Measurements from ENCODE around the gene TCF4.
A peak's percentile ranks its signal among the peaks of the same experiment; 100 is the strongest.

Gene TCF4

GRCh38 chr18:55403421-55403949 is 184.5 kb downstream of the TCF4 start:
- no peak for DNase-seq

GRCh38 chr18:55402731-55403405 is 185.1 kb downstream of the TCF4 start:
- DNase-seq, result peak; percentile 16

- no peak for DNase-seq
Observed at GRCh38 chr18:55401638-55402191, 186.3 kb downstream of the TCF4 start.

GRCh38 chr18:55400590-55401541 is 187.1 kb downstream of the TCF4 start:
- no peak for DNase-seq

- no peak for DNase-seq
Observed at GRCh38 chr18:55400081-55400480, 187.9 kb downstream of the TCF4 start.

- no peak for DNase-seq
Observed at GRCh38 chr18:55398858-55399257, 189.1 kb downstream of the TCF4 start.

GRCh38 chr18:55396979-55397378 is 191.0 kb downstream of the TCF4 start:
- no peak for DNase-seq

GRCh38 chr18:55396267-55396905 is 191.6 kb downstream of the TCF4 start:
- DNase-seq, result no peak

GRCh38 chr18:55395799-55396198 is 192.2 kb downstream of the TCF4 start:
- DNase-seq, result no peak

- no peak for DNase-seq
Observed at GRCh38 chr18:55390898-55391297, 197.1 kb downstream of the TCF4 start.

GRCh38 chr18:55387139-55387984 is 200.6 kb downstream of the TCF4 start:
- DNase-seq, result no peak

GRCh38 chr18:55386545-55386944 is 201.4 kb downstream of the TCF4 start:
- no peak for DNase-seq

- no peak for DNase-seq
Observed at GRCh38 chr18:55385770-55386169, 202.2 kb downstream of the TCF4 start.

GRCh38 chr18:55384551-55385275 is 203.3 kb downstream of the TCF4 start:
- DNase-seq, result peak; percentile 7

- no peak for DNase-seq
Observed at GRCh38 chr18:55384115-55384514, 203.9 kb downstream of the TCF4 start.

- no peak for DNase-seq
Observed at GRCh38 chr18:55382277-55382805, 205.7 kb downstream of the TCF4 start.

- DNase-seq, result no peak
Observed at GRCh38 chr18:55381277-55381676, 206.7 kb downstream of the TCF4 start.

GRCh38 chr18:55380589-55380988 is 207.4 kb downstream of the TCF4 start:
- DNase-seq, result no peak

GRCh38 chr18:55376387-55376786 is 211.6 kb downstream of the TCF4 start:
- no peak for DNase-seq

- no peak for DNase-seq
Observed at GRCh38 chr18:55375930-55376329, 212.1 kb downstream of the TCF4 start.

- no peak for DNase-seq
Observed at GRCh38 chr18:55374741-55375140, 213.3 kb downstream of the TCF4 start.

All from NCI-H1092 (cell line).